Measurements from ENCODE around the gene NDUFS7. TPM values are rescaled to one million over a fixed set of nuclear protein-coding genes. Genes with fewer than 3 reads are reported as not detected.
"Not testable (repeated sequence)": the region's sequence is repeated elsewhere in the genome, so short reads cannot be mapped to it uniquely, and the experiment has no call there.

Gene NDUFS7
- total RNA-seq, 4 donors from 2014 or later, result 77.7 to 106 (median 86.1) TPM

DNA sequence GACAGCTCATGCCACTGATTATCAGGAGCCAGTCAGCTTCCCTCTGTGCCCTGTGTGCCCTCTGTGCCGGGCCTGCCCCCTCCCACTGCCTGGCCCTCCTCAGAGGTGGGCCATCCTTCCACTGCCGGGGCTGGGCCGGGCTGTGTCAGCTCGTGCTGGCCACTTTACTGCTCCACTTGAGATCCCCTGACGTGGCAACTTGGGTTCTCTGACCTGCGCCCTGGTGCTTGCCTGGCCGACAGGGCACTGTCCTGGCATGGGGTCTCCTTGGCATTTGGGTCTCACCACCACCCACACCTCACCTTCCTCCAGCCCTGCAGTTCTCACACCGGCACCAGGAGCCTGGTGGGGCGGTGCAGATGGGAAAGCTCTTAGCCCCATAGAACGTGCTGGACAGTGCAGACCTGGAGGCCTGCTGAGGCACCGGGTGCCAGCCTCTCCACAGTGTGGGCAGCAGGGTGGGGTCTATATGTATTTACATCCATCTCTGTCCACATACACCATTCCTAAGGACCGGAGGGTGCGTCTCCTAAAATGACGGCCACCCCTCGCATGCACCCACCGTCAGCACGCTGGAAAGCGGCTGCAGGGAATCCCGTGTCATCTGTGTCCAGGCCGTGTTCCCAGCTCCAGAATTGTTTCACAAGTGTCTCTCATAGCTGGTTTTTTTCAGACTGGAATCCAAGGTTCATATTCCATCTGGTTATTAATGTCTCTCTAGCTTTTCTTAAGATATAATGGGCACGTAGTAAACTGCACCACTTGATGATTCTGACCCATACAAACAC is 35.4 kb downstream of the NDUFS7 start:
- H3K27ac ChIP-seq, result no peak overlapping the region
- no peak overlapping the region for H3K4me3 ChIP-seq
- no peaks in the 10 kb centered on the region for H3K9me3 ChIP-seq
- WGBS, 2 donors (ENCODE audit: low coverage in 1 of 2), result 60 to 75% methylated on average over 7 to 13 of the region's 21 CpGs
- H3K4me1 ChIP-seq, result peaks cover 0 to 55% (median 30%) of the 10 kb centered on the region in 3 donors
- peaks cover 0 to 59% of the 10 kb centered on the region in 2 donors for H3K36me3 ChIP-seq
- no peaks in the 10 kb centered on the region for H3K27me3 ChIP-seq
- no peak for TF ChIP-seq EP300 (IDR thresholded peaks at IDR 0.05)
- TF ChIP-seq POLR2AphosphoS5 (IDR thresholded peaks at IDR 0.05), result no peak
- TF ChIP-seq, protein P1, sequence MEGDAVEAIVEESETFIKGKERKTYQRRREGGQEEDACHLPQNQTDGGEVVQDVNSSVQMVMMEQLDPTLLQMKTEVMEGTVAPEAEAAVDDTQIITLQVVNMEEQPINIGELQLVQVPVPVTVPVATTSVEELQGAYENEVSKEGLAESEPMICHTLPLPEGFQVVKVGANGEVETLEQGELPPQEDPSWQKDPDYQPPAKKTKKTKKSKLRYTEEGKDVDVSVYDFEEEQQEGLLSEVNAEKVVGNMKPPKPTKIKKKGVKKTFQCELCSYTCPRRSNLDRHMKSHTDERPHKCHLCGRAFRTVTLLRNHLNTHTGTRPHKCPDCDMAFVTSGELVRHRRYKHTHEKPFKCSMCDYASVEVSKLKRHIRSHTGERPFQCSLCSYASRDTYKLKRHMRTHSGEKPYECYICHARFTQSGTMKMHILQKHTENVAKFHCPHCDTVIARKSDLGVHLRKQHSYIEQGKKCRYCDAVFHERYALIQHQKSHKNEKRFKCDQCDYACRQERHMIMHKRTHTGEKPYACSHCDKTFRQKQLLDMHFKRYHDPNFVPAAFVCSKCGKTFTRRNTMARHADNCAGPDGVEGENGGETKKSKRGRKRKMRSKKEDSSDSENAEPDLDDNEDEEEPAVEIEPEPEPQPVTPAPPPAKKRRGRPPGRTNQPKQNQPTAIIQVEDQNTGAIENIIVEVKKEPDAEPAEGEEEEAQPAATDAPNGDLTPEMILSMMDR (IDR thresholded peaks at IDR 0.05), result no peak
- TF ChIP-seq POLR2A (IDR thresholded peaks at IDR 0.05), result no peak
- ATAC-seq, result no peak

- not testable (repeated sequence) for ATAC-seq, H3K4me3 ChIP-seq, H3K27me3 ChIP-seq, H3K27ac ChIP-seq, H3K9me3 ChIP-seq
- Histone ChIP-seq H3K4me1 (peaks cover 0 to 45% (median 27%) of the 10 kb centered on the region in 3 donors), H3K36me3 (peaks cover 0 to 69% of the 10 kb centered on the region in 2 donors)
- WGBS, 2 donors (ENCODE audit: low coverage in 1 of 2), result no CpG with 5 or more reads among the region's 43 CpGs
These were observed 36.4 kb downstream of the NDUFS7 start for GRCh38 chr19:1420085-1420484.

- no peak overlapping the region for H3K27ac ChIP-seq
- H3K36me3 ChIP-seq, result peaks cover 0 to 74% of the 10 kb centered on the region in 2 donors
These were observed 36.9 kb downstream of the NDUFS7 start for GRCh38 chr19:1420590-1420989.

DNA sequence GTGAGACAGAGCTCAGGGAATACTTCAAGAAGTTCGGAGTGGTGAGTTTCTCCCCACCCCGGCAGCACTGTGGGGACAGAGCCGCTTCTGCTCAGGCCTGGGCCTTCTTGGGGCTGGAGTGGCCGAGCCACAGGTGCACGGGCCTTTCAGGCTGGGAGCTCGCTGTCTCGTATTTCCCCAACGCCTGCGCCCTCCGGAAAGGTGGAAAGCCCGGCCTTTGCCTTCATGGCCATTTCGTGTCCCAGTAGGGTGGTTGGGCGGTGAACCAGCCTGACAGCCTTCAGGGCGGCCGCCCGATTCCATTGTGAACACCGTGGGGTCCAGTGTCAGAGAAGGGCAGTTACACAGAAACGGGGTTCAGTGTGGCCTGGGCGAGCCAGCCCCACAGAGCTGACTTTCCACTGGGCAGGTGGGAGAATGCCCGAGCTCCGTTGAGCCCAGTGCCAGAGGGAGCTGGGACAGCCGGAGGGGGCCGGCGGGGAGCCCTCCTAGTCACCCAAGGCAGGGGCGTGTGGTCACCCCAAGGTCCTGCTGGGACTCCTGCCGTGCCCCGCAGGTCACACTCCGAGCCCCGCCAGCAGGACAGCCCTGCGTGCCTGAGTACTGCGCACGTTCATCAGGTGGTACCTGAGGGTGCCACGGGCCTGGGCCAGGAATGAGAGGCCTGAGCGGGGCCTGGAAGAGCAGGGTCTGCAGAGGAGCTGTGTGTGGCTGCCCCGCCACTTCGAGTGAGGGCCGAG is 37.7 kb downstream of the NDUFS7 start:
- no peak for ATAC-seq
- TF ChIP-seq, protein P1 (IDR thresholded peaks at IDR 0.05), result no peak
- TF ChIP-seq POLR2AphosphoS5 (IDR thresholded peaks at IDR 0.05) (no peak), POLR2A (IDR thresholded peaks at IDR 0.05) (no peak), EP300 (IDR thresholded peaks at IDR 0.05) (no peak)
- Histone ChIP-seq H3K9me3 (no peaks in the 10 kb centered on the region), H3K4me3 (no peak overlapping the region), H3K4me1 (peaks cover 0 to 32% (median 16%) of the 10 kb centered on the region in 3 donors), H3K27ac (no peak overlapping the region), H3K36me3 (peaks cover 0 to 82% of the 10 kb centered on the region in 2 donors), H3K27me3 (no peaks in the 10 kb centered on the region)
- WGBS, 2 donors (ENCODE audit: low coverage in 1 of 2), result 92% methylated on average over 9 of the region's 37 CpGs; no CpG with 5 or more reads in 1 of the 2 donors

More at GRCh38 chr19:1420590-1420989, 36.9 kb downstream of the NDUFS7 start:
- WGBS, 2 donors (ENCODE audit: low coverage in 1 of 2), result 90% methylated on average over 8 of the region's 15 CpGs; no CpG with 5 or more reads in 1 of the 2 donors
- TF ChIP-seq POLR2AphosphoS5 (IDR thresholded peaks at IDR 0.05) (no peak), EP300 (IDR thresholded peaks at IDR 0.05) (no peak), POLR2A (IDR thresholded peaks at IDR 0.05) (no peak)
- TF ChIP-seq, protein P1 (IDR thresholded peaks at IDR 0.05), result no peak
- H3K4me3 ChIP-seq, result no peak overlapping the region
- no peaks in the 10 kb centered on the region for H3K27me3 ChIP-seq
- H3K4me1 ChIP-seq, result peaks cover 0 to 40% (median 24%) of the 10 kb centered on the region in 3 donors
- no peak for ATAC-seq
- H3K9me3 ChIP-seq, result no peaks in the 10 kb centered on the region

GRCh38 chr19:1421958-1422305 is 38.2 kb downstream of the NDUFS7 start:
- Histone ChIP-seq H3K27ac (no peak overlapping the region), H3K36me3 (peaks cover 0 to 87% of the 10 kb centered on the region in 2 donors), H3K4me3 (no peak overlapping the region), H3K9me3 (no peaks in the 10 kb centered on the region), H3K27me3 (no peaks in the 10 kb centered on the region), H3K4me1 (peaks cover 0 to 27% (median 10%) of the 10 kb centered on the region in 3 donors)
- no peak for ATAC-seq
- TF ChIP-seq POLR2AphosphoS5 (IDR thresholded peaks at IDR 0.05), result no peak
- TF ChIP-seq EP300 (IDR thresholded peaks at IDR 0.05), result no peak
- no peak for TF ChIP-seq POLR2A (IDR thresholded peaks at IDR 0.05)
- TF ChIP-seq, protein P1 (IDR thresholded peaks at IDR 0.05), result no peak
- WGBS, 2 donors (ENCODE audit: low coverage in 1 of 2), result 80% methylated on average over 1 of the region's 22 CpGs; no CpG with 5 or more reads in 1 of the 2 donors
